Upper lobe of right lung (tissue), 1 donor: Measurements from ENCODE around the gene MRPS9. TPM values are rescaled to one million over a fixed set of nuclear protein-coding genes. Genes with fewer than 3 reads are reported as not detected.

Experiments used
- ATAC-seq: fragments of 200-7000 bp; cut with Tn5 transposase; one replicate; pipeline ENCODE4 v1.9.1; 2020; ENCODE audit warnings: mild to moderate bottlenecking, moderate library complexity
- DNase-seq: peaks from one replicate; pipeline ENCODE4 v3.0.0-alpha.2; 2020
- H3K27ac ChIP-seq: fragments of 200-600 bp; one replicate; pipeline ENCODE4 v1.8.0; 2022
- H3K27me3 ChIP-seq: fragments of 200-600 bp; one replicate; pipeline ENCODE4 v1.8.0; 2022; ENCODE audit warnings: mild to moderate bottlenecking
- H3K36me3 ChIP-seq: fragments of 200-600 bp; one replicate; pipeline ENCODE4 v1.8.0; 2022
- H3K4me1 ChIP-seq: fragments of 200-600 bp; one replicate; pipeline ENCODE4 v1.8.0; 2022
- H3K4me3 ChIP-seq: fragments of 200-600 bp; one replicate; pipeline ENCODE4 v1.8.0; 2022; ENCODE audit warnings: mild to moderate bottlenecking
- H3K9me3 ChIP-seq: fragments of 200-600 bp; one replicate; pipeline ENCODE4 v1.8.0; 2022
- intact Hi-C: fragments of 100-400 bp; cut with DNase I; formaldehyde crosslinking; loops from one replicate; pipeline ENCODE4 v1.11.0; 2022
- total RNA-seq: library from RNA; stranded (reverse); fragmentation: NEBNext Ultra II Directional; extraction: Animal tissue kit (Norgen Biotek cat#: 25700); gene quantifications from one replicate; pipeline ENCODE4 v1.2.1, GENCODE V29; 2021
- TF ChIP-seq, protein P1 (sequence below): fragments of 200-600 bp; IDR thresholded peaks from one replicate; pipeline ENCODE4 v1.8.0; 2022; ENCODE audit warnings: antibody characterized with exemption
- donor health status: DM: no; HTN: yes; CAD: no; lungs with severe emphysema.

Gene MRPS9
- total RNA-seq, 1 donor from 2014 or later, result 17.0 TPM

DNA sequence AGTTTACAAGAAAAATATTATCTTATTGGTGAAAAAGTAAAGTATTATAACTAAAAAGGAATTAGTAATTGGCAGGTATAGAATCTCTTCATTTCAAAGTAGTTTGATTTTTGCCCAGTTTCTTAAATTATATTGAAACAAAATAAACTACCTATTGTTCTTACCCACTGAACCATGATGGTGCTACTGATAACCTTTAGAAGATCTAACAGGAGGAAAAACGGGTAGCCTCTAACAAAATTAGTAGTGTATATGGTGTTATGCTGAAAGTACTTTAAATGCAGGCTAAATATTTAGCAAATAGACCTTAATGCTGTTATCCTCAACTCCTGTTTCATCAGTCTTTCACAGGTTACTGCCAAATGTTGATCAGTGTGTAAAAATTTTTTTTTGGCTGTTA is 19.1 kb downstream of the MRPS9 start:
- intact Hi-C loops, result no loop called here
- peaks cover 6% of the 10 kb centered on the region for H3K36me3 ChIP-seq
- H3K27me3 ChIP-seq, result no peaks in the 10 kb centered on the region
- no peaks in the 10 kb centered on the region for H3K9me3 ChIP-seq
- no peaks in the 10 kb centered on the region for H3K4me1 ChIP-seq
- no peak overlapping the region for H3K27ac ChIP-seq
- DNase-seq (no peak), ATAC-seq (no peak)
- no peak overlapping the region for H3K4me3 ChIP-seq
- TF ChIP-seq, protein P1, sequence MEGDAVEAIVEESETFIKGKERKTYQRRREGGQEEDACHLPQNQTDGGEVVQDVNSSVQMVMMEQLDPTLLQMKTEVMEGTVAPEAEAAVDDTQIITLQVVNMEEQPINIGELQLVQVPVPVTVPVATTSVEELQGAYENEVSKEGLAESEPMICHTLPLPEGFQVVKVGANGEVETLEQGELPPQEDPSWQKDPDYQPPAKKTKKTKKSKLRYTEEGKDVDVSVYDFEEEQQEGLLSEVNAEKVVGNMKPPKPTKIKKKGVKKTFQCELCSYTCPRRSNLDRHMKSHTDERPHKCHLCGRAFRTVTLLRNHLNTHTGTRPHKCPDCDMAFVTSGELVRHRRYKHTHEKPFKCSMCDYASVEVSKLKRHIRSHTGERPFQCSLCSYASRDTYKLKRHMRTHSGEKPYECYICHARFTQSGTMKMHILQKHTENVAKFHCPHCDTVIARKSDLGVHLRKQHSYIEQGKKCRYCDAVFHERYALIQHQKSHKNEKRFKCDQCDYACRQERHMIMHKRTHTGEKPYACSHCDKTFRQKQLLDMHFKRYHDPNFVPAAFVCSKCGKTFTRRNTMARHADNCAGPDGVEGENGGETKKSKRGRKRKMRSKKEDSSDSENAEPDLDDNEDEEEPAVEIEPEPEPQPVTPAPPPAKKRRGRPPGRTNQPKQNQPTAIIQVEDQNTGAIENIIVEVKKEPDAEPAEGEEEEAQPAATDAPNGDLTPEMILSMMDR, result no peak

DNA sequence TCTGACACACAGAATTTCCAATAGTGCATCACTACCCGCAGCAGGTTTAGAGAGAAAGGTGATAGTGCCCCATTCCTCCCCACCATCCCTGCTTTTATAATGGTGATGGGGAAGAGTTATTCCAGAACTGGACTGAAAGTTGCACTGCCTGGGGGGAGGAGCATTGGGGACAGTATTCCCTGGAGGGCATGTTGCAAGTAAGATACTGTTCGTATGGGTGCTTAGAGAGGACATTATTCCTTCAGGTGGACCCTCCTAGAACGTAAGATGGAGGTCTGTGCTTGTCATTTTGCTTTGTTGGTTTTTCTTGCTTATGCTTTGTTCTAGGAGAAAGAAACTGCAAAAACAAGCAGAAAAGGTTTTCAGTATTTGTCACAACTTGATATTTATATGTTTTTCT is 23.7 kb downstream of the MRPS9 start:
- Histone ChIP-seq H3K36me3 (peaks cover 7% of the 10 kb centered on the region), H3K9me3 (no peaks in the 10 kb centered on the region), H3K4me1 (no peaks in the 10 kb centered on the region), H3K4me3 (no peak overlapping the region), H3K27me3 (no peaks in the 10 kb centered on the region), H3K27ac (no peak overlapping the region)
- no peak for ATAC-seq
- DNase-seq, result no peak
- intact Hi-C loops, result no loop called here
- TF ChIP-seq, protein P1, result no peak

DNA sequence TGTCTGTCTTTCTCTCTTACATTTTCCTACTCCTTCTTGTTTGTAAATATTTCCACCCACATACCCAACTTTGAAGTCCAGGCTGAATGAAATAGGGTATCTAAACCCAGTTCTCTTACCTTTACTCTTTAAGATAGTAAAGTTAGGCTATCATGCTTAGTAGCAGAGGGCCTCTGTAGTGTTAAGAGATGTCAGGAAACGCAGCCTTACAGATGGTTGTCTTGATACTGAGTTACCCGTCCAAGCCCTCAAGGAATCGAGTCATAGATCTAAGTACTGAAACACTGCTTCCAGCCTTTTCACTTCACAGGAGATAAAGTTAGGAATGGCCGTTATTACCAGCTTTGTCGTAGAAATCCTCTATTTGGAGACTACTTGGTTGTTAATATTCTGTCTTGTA is 24.3 kb downstream of the MRPS9 start:
- no peak overlapping the region for H3K4me3 ChIP-seq
- H3K27me3 ChIP-seq, result no peaks in the 10 kb centered on the region
- ATAC-seq, result no peak
- peaks cover 7% of the 10 kb centered on the region for H3K36me3 ChIP-seq
- no peaks in the 10 kb centered on the region for H3K4me1 ChIP-seq
- no peak overlapping the region for H3K27ac ChIP-seq
- no peaks in the 10 kb centered on the region for H3K9me3 ChIP-seq
- intact Hi-C loops, result no loop called here
- DNase-seq, result no peak
- TF ChIP-seq, protein P1, result no peak

DNA sequence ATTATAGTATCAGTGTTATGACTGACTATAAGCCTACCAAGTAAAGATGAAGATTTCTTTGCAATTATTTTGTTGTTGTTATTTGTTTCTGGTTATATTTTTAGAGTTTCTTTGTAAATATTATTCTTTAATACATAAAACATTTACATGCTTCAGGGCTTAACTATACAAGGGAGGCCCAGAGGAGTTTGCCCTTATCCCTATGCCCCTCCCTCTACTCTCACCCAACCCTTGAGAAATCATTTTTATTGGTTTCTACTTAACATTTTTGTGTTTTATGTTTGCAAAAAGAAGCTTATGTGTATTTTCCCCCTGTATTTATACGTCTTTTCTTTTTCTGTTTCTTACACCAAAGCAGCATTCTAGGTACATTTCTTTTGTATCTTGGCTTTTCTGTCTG is 30.5 kb downstream of the MRPS9 start:
- H3K4me3 ChIP-seq, result no peak overlapping the region
- no peaks in the 10 kb centered on the region for H3K27me3 ChIP-seq
- intact Hi-C loops, result no loop called here
- no peak overlapping the region for H3K27ac ChIP-seq
- no peaks in the 10 kb centered on the region for H3K36me3 ChIP-seq
- DNase-seq, result no peak
- TF ChIP-seq, protein P1, result no peak
- no peak for ATAC-seq
- H3K9me3 ChIP-seq, result no peaks in the 10 kb centered on the region
- no peaks in the 10 kb centered on the region for H3K4me1 ChIP-seq

DNA sequence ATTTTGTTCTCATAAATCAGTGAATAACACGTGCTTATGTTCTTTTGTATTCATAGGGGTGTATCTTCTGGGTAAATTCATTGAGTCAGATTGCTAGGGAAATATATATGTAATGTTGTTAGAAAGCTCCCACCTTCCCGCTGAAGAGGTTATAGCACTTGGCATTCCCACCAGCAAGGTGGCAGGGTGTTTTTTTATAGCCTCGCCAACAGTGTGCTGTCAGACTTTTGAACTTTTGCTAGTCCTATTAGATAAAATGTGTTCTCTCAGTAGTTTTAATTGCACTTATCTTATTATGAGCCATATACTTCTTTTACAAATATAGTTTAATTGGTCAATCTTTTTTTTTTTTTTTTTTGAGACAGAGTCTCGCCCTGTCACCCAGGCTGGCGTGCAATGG is 31.0 kb downstream of the MRPS9 start:
- no peak overlapping the region for H3K27ac ChIP-seq
- no peak overlapping the region for H3K4me3 ChIP-seq
- H3K4me1 ChIP-seq, result no peaks in the 10 kb centered on the region
- H3K36me3 ChIP-seq, result no peaks in the 10 kb centered on the region
- ATAC-seq (no peak), DNase-seq (no peak)
- H3K27me3 ChIP-seq, result no peaks in the 10 kb centered on the region
- H3K9me3 ChIP-seq, result no peaks in the 10 kb centered on the region
- intact Hi-C loops, result no loop called here
- TF ChIP-seq, protein P1, result no peak
